SU-DHL-6 (cell line): ENCODE measurements around the gene RGS11.
"Not testable (repeated sequence)": the region's sequence is repeated elsewhere in the genome, so short reads cannot be mapped to it uniquely, and the experiment has no call there.

Experiments
- H2AFZ ChIP-seq: fragments of 200-600 bp; sonication (generic); 2 replicates; pipeline ENCODE4 v1.6.1; 2014; ENCODE audit warnings: low read depth, mild to moderate bottlenecking, moderate library complexity, mixed read lengths, antibody characterized with exemption, low read length; ENCODE audit not compliant: severe bottlenecking
- H3F3A ChIP-seq: fragments of 200-600 bp; shearing (Covaris generic); 2 replicates; pipeline ENCODE4 v1.6.0; 2016; ENCODE audit warnings: antibody characterized with exemption, mild to moderate bottlenecking; ENCODE audit not compliant: insufficient read depth
- H3K27ac ChIP-seq: fragments of 200-600 bp; sonication (generic); 2 replicates; pipeline ENCODE4 v1.5.1; 2016; ENCODE audit warnings: low read depth, mild to moderate bottlenecking, low read length, moderate library complexity, mixed read lengths
- H3K27me3 ChIP-seq: fragments of 200-600 bp; sonication (generic), shearing (Covaris generic); 2 replicates; pipeline ENCODE4 v1.6.0; 2014; ENCODE audit warnings: mild to moderate bottlenecking, low read length
- H3K36me3 ChIP-seq: fragments of 200-600 bp; sonication (generic); 2 replicates; pipeline ENCODE4 v1.6.1; 2014; ENCODE audit warnings: mild to moderate bottlenecking, low read length, mixed read lengths
- H3K4me2 ChIP-seq: fragments of 300-600, 200-600 bp; shearing (Covaris generic), sonication (generic); 2 replicates; pipeline ENCODE4 v1.6.0; 2014; ENCODE audit warnings: low read length, low read depth, mild to moderate bottlenecking; ENCODE audit not compliant: poor library complexity, severe bottlenecking
- H3K4me3 ChIP-seq: fragments of 200-600 bp; sonication (generic); 2 replicates; pipeline ENCODE4 v1.5.1; 2014; ENCODE audit warnings: antibody characterized with exemption, low read length, mild to moderate bottlenecking, mixed read lengths; ENCODE audit not compliant: insufficient read depth, poor library complexity, severe bottlenecking
- H3K79me2 ChIP-seq: fragments of 200-600 bp; sonication (generic); 2 replicates; pipeline ENCODE4 v1.6.1; 2014; ENCODE audit warnings: mild to moderate bottlenecking, low read length, moderate library complexity; ENCODE audit not compliant: insufficient read depth
- H3K9ac ChIP-seq: fragments of 200-600 bp; sonication (generic); 2 replicates; pipeline ENCODE4 v1.7.0; 2014; ENCODE audit warnings: mild to moderate bottlenecking, low read length
- H3K9me2 ChIP-seq: fragments of 200-600 bp; sonication (generic); replicated peaks from 2 replicates; pipeline ENCODE4 v1.6.1; 2014; ENCODE audit warnings: low read length; ENCODE audit not compliant: insufficient read depth
- H3K9me3 ChIP-seq: fragments of 200-600 bp; sonication (generic); 2 replicates; pipeline ENCODE4 v1.6.1; 2014; ENCODE audit warnings: low read length, mixed read lengths; ENCODE audit not compliant: insufficient read depth
- H4K20me1 ChIP-seq: fragments of 200-600 bp; sonication (generic); 2 replicates; pipeline ENCODE4 v1.6.1; 2014; ENCODE audit warnings: low read depth, mild to moderate bottlenecking, antibody characterized with exemption, low read length, moderate library complexity, mixed read lengths
- CTCF ChIP-seq: fragments of 200-600 bp; sonication (generic); IDR thresholded peaks from one replicate; pipeline ENCODE4 v1.5.1; 2017; ENCODE audit warnings: antibody characterized with exemption, mild to moderate bottlenecking, low read length, moderate library complexity; ENCODE audit not compliant: insufficient read depth, poor library complexity, severe bottlenecking
- EZH2phosphoT487 ChIP-seq: fragments of 200-600 bp; sonication (generic), shearing (Covaris generic); conservative IDR thresholded peaks from 2 replicates; pipeline ENCODE4 v1.6.1; 2018; ENCODE audit warnings: mild to moderate bottlenecking, antibody characterized with exemption, low read length, moderate library complexity, mixed read lengths

The RGS11 gene

DNA sequence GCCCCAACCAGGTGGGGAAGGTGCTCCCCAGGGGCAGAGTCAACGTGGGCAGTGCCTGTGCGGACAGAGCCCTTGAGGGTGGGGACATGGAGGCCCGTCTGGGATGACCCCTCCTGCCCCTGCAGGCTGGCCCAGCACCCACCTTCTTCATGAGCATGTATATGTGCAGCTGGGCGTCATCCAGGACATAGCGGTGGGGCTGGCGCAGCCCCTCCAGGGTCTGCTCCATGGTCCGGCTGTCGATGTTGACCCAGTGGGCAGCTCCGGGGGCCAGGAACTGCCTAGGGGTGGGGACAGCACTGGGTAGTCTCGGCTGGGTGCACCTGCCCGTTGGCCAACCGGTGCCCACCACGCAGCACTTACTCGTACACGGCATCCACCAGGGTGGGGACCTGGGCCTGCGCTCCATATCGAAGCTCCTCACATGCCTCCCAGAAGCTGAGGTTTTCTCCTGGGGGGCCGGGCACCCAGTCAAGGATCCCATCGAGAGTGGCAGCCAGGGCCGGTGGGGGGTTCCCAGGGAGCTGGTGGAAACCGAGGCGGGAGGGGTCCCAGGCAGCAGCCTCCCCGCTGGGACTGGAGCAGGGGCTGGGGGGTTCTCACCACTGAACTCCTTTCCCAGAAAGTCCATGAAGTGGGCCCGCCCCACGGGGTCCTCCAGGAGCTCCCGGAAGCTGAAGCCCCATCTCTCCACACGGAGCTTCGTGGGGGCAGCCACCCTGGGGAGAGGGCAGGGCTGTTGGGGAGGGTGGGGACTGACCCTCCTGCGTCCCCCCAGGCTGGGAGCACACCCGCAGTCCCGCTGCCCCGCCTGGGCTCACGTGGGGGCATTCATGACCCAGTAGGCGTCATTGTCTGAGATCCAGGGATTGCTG lies 5.1 kb downstream of the RGS11 start:
- Histone ChIP-seq H3K4me2 (no peak overlapping the region), H3K27me3 (no peaks in the 10 kb centered on the region), H3K36me3 (no peaks in the 10 kb centered on the region)

DNA sequence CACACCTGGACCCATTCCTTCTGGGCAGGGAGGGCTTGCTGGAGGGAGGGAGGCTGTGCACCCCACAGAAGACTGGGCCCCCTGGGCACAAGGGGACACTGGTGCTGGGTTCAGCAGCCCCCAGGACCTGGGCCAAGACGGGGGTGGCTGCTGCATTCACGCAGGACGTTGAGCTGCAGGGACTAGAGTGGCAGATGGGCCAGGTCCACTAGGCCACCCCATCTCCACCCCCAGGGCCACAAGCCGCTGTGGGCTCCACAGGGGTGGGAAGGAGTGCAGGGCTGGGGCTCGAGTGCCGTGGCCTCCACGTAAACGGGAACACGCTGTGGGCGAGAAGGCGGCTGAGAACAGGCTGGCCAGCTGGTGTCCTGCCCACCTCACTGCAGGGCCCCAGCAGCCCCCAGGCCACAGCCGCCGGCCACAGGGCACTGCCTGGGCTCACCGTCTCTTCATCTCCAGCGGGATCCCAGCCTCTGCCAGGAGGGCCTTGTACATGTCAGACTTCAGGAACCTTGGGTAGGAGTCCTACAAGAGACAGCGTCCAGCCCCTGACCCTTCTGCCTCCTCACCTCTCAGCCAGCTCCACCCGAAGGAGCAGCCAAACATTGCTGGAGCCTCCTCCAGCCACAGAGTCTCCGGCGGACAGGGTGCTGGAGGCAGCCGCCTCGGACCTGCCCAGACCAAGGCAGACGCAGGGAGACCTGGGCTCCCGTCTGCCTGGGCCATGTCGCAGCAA lies 6.5 kb downstream of the RGS11 start:
- no peaks in the 10 kb centered on the region for H3F3A ChIP-seq
- H3K27ac ChIP-seq, result no peak overlapping the region
- H3K27me3 ChIP-seq, result no peaks in the 10 kb centered on the region
- no peaks in the 10 kb centered on the region for H3K79me2 ChIP-seq
- no peaks in the 10 kb centered on the region for H3K9me3 ChIP-seq
- no peak overlapping the region for H3K4me2 ChIP-seq
- H2AFZ ChIP-seq, result no peak overlapping the region
- no peaks in the 10 kb centered on the region for H4K20me1 ChIP-seq
- H3K36me3 ChIP-seq, result no peaks in the 10 kb centered on the region
- no peaks in the 10 kb centered on the region for H3K9me2 ChIP-seq
- H3K9ac ChIP-seq, result no peak overlapping the region
- H3K4me3 ChIP-seq, result no peak overlapping the region
- TF ChIP-seq EZH2phosphoT487 (no peak), CTCF (no peak)

More for the DNA sequence above, 5.1 kb downstream of the RGS11 start:
- TF ChIP-seq CTCF (no peak), EZH2phosphoT487 (no peak)
- Histone ChIP-seq H2AFZ (no peak overlapping the region), H3K79me2 (no peaks in the 10 kb centered on the region), H3F3A (no peaks in the 10 kb centered on the region), H3K27ac (no peak overlapping the region), H3K4me3 (no peak overlapping the region), H3K9ac (no peak overlapping the region), H4K20me1 (no peaks in the 10 kb centered on the region), H3K9me2 (no peaks in the 10 kb centered on the region), H3K9me3 (no peaks in the 10 kb centered on the region)

GRCh38 chr16:268141-269053 lies 7.3 kb downstream of the RGS11 start:
- H3K4me2 ChIP-seq, result no peak overlapping the region
- no peak overlapping the region for H3K27ac ChIP-seq
- no peaks in the 10 kb centered on the region for H4K20me1 ChIP-seq
- H3F3A ChIP-seq, result no peaks in the 10 kb centered on the region
- H3K79me2 ChIP-seq, result no peaks in the 10 kb centered on the region
- TF ChIP-seq EZH2phosphoT487 (no peak), CTCF (no peak)
- H3K4me3 ChIP-seq, result no peak overlapping the region
- no peaks in the 10 kb centered on the region for H3K9me2 ChIP-seq
- H3K9me3 ChIP-seq, result no peaks in the 10 kb centered on the region
- no peaks in the 10 kb centered on the region for H3K36me3 ChIP-seq
- H2AFZ ChIP-seq, result no peak overlapping the region
- H3K9ac ChIP-seq, result no peak overlapping the region
- H3K27me3 ChIP-seq, result no peaks in the 10 kb centered on the region

DNA sequence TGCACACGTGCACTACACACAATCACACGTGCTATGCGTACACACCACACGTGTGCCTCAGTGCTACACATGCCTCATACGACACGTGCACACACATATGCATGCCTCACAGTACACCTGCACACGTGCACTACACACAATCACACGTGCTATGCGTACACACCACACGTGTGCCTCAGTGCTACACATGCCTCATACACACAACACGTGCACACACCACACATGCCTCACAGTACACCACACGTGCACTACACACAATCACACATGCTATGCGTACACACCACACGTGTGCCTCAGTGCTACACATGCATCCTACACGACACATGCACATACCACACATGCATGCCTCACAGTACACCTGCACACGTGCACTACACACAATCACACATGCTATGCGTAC lies 8.2 kb downstream of the RGS11 start:
- not testable (repeated sequence) for H3K4me2 ChIP-seq, H2AFZ ChIP-seq, H3K9ac ChIP-seq, H3K27me3 ChIP-seq, H3F3A ChIP-seq, H3K4me3 ChIP-seq, H4K20me1 ChIP-seq, H3K79me2 ChIP-seq, H3K9me2 ChIP-seq, H3K27ac ChIP-seq, H3K9me3 ChIP-seq, H3K36me3 ChIP-seq
